ENCODE results near the gene ASCC3. TPM values are rescaled to one million over a fixed set of nuclear protein-coding genes. Genes with fewer than 3 reads are reported as not detected.

The ASCC3 gene
- total and polyA plus RNA-seq, 4 donors = 12.8 to 32.7 (median 16.4) TPM

DNA sequence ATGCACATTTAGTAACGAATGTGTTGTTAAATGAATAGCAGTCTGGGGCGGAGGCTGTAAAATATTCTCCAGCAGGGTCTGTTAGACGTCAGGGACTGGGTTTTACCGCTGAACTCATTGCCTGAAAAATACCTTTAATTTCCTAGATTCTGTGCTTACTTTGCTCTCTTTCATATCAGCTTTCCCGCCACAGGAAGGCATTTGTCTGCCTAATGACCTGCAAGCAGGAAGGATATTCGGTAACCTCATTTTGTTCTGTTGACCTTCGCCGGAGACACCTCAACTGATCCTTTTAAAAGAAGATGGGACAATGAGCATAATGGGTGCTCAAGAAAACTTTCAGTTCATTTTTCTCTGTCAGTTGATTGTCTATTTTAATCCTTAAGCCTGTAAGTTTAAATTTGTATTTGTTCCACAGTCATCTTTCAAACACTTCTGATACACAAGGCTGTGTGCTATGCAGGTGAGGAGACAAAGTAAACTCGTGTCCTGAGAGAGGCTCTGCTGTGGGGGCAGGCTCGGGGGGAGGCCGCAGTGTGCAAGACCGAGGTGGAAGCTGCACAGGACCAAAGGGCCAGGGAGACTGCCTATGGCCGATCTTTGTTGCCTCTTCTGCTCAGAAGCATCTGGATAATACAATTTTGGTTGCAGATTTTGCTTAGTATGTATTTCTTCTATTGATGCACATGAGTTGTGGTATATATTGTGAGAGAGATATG is 389.0 kb downstream of the ASCC3 start:
- Histone ChIP-seq H3K36me3 (ENCODE audit: control insufficient read depth in 4 of 4, insufficient read depth in 3 of 4, low read depth in 1 of 4, low read length in 3 of 4) (no peaks in the 10 kb centered on the region), H3K4me1 (ENCODE audit: control insufficient read depth in 4 of 4, insufficient read depth in 4 of 4, low read length in 3 of 4) (peaks cover 5 to 14% (median 12%) of the 10 kb centered on the region in 4 donors), H3K4me3 (ENCODE audit: low read depth in 1 of 3, low read length in 3 of 3) (no peak overlapping the region), H3K27ac (ENCODE audit: low read depth in 1 of 2, low read length in 2 of 2) (no peak overlapping the region), H3K9ac (ENCODE audit: low read depth in 1 of 2, low read length in 2 of 2) (no peak overlapping the region), H3K9me3 (ENCODE audit: control insufficient read depth in 4 of 4, low read length in 3 of 4) (no peaks in the 10 kb centered on the region), H3K27me3 (ENCODE audit: control insufficient read depth in 4 of 4, insufficient read depth in 4 of 4, low read length in 3 of 4) (no peaks in the 10 kb centered on the region)
- 73% methylated on average over 13 of the region's 13 CpGs for WGBS
- DNase-seq (ENCODE audit: low spot score) = no peak
- TF ChIP-seq JUND (IDR thresholded peaks at IDR 0.05) (no peak), RAD21 (IDR thresholded peaks at IDR 0.05) (no peak), RXRA (IDR thresholded peaks at IDR 0.05) (no peak), HNF4A (conservative IDR thresholded peaks at IDR 0.05) (no peak), TAF1 (conservative IDR thresholded peaks at IDR 0.05) (no peak), FOXA1 (IDR thresholded peaks at IDR 0.05) (no peak), SP1 (IDR thresholded peaks at IDR 0.05) (no peak)
- TF ChIP-seq, protein P1, sequence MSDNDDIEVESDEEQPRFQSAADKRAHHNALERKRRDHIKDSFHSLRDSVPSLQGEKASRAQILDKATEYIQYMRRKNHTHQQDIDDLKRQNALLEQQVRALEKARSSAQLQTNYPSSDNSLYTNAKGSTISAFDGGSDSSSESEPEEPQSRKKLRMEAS (IDR thresholded peaks at IDR 0.05) = no peak

- H3K4me3 ChIP-seq (ENCODE audit: low read depth in 1 of 3, low read length in 3 of 3) = no peak overlapping the region
- H3K9ac ChIP-seq (ENCODE audit: low read depth in 1 of 2, low read length in 2 of 2) = no peak overlapping the region
- no peaks in the 10 kb centered on the region for H3K36me3 ChIP-seq (ENCODE audit: control insufficient read depth in 4 of 4, insufficient read depth in 3 of 4, low read depth in 1 of 4, low read length in 3 of 4)
- H3K9me3 ChIP-seq (ENCODE audit: control insufficient read depth in 4 of 4, low read length in 3 of 4) = no peaks in the 10 kb centered on the region
- H3K27me3 ChIP-seq (ENCODE audit: control insufficient read depth in 4 of 4, insufficient read depth in 4 of 4, low read length in 3 of 4) = no peaks in the 10 kb centered on the region
- 96% methylated on average over 2 of the region's 2 CpGs for WGBS
- no peak overlapping the region for H3K27ac ChIP-seq (ENCODE audit: low read depth in 1 of 2, low read length in 2 of 2)
- no peak for TF ChIP-seq SP1 (IDR thresholded peaks at IDR 0.05)
- TF ChIP-seq FOXA1 (IDR thresholded peaks at IDR 0.05) = no peak
- no peak for TF ChIP-seq GABPA (IDR thresholded peaks at IDR 0.05 in 1 of 2, conservative IDR thresholded peaks at IDR 0.05 in 1 of 2)
- no peak for TF ChIP-seq CTCF (IDR thresholded peaks at IDR 0.05; ENCODE audit: low read depth, low read length, missing input control)
- TF ChIP-seq TAF1 (conservative IDR thresholded peaks at IDR 0.05) = no peak
- TF ChIP-seq, protein P1 (IDR thresholded peaks at IDR 0.05) = no peak
- no peak for TF ChIP-seq NR2F2 (IDR thresholded peaks at IDR 0.05)
- no peak for TF ChIP-seq EGR1 (IDR thresholded peaks at IDR 0.05; ENCODE audit: low read depth in 2 of 2)
- TF ChIP-seq HNF4G (IDR thresholded peaks at IDR 0.05) = no peak
- DNase-seq (ENCODE audit: low spot score) = no peak
- H3K4me1 ChIP-seq (ENCODE audit: control insufficient read depth in 4 of 4, insufficient read depth in 4 of 4, low read length in 3 of 4) = peaks cover 5 to 33% (median 26%) of the 10 kb centered on the region in 4 donors
Observed at GRCh38 chr6:100490065-100490464, 391.1 kb downstream of the ASCC3 start.

- peak overlapping the region in 1 of 2 donors; percentile 31 for H3K27ac ChIP-seq (ENCODE audit: low read depth in 1 of 2, low read length in 2 of 2)
- WGBS = 83% methylated on average over 5 of the region's 5 CpGs
- no peak overlapping the region for H3K4me3 ChIP-seq (ENCODE audit: low read depth in 1 of 3, low read length in 3 of 3)
- no peaks in the 10 kb centered on the region for H3K27me3 ChIP-seq (ENCODE audit: control insufficient read depth in 4 of 4, insufficient read depth in 4 of 4, low read length in 3 of 4)
- H3K36me3 ChIP-seq (ENCODE audit: control insufficient read depth in 4 of 4, insufficient read depth in 3 of 4, low read depth in 1 of 4, low read length in 3 of 4) = no peaks in the 10 kb centered on the region
- no peak for DNase-seq (ENCODE audit: low spot score)
- no peak overlapping the region for H3K9ac ChIP-seq (ENCODE audit: low read depth in 1 of 2, low read length in 2 of 2)
- no peaks in the 10 kb centered on the region for H3K9me3 ChIP-seq (ENCODE audit: control insufficient read depth in 4 of 4, low read length in 3 of 4)
- TF ChIP-seq RXRA (IDR thresholded peaks at IDR 0.05) = no peak
- TF ChIP-seq JUND (IDR thresholded peaks at IDR 0.05) = no peak
- TF ChIP-seq FOXA2 (IDR thresholded peaks at IDR 0.05) = no peak
- no peak for TF ChIP-seq ZBTB33 (IDR thresholded peaks at IDR 0.05)
- TF ChIP-seq RAD21 (IDR thresholded peaks at IDR 0.05) = no peak
- no peak for TF ChIP-seq TAF1 (conservative IDR thresholded peaks at IDR 0.05)
- TF ChIP-seq, protein P1 (IDR thresholded peaks at IDR 0.05) = no peak
- no peak for TF ChIP-seq EGR1 (IDR thresholded peaks at IDR 0.05; ENCODE audit: low read depth in 2 of 2)
- no peak for TF ChIP-seq GABPA (IDR thresholded peaks at IDR 0.05 in 1 of 2, conservative IDR thresholded peaks at IDR 0.05 in 1 of 2)
- TF ChIP-seq FOXA1 (IDR thresholded peaks at IDR 0.05) = no peak
- no peak for TF ChIP-seq ATF3 (IDR thresholded peaks at IDR 0.05)
- H3K4me1 ChIP-seq (ENCODE audit: control insufficient read depth in 4 of 4, insufficient read depth in 4 of 4, low read length in 3 of 4) = peaks cover 5 to 46% (median 41%) of the 10 kb centered on the region in 4 donors
Observed at GRCh38 chr6:100488244-100488643, 392.9 kb downstream of the ASCC3 start.

All from liver (tissue), 9 donors.